Measurements from ENCODE around the gene PCDHGA2.

GRCh38 chr5:141382469-141383294 lies 44.1 kb downstream of the PCDHGA2 start, which contains the start of gene PCDHGA7:
- no peak for TF ChIP-seq EZH2 (IDR thresholded peaks at IDR 0.05; ENCODE audit: low read length, unreplicated experiment)
- TF ChIP-seq CTCF (conservative IDR thresholded peaks at IDR 0.05; ENCODE audit: low read depth, low read length): no peak
